Esophagus squamous epithelium (tissue), 4 donors: ENCODE results near the gene E4F1.

Experiments used
- POLR2A ChIP-seq, 4 donors: fragments of 450-650 bp; IDR thresholded peaks; one replicate each; pipeline ENCODE4 v1.6.1; 2017; ENCODE audit warnings: antibody characterized with exemption in 4 of 4, mild to moderate bottlenecking in 4 of 4, moderate library complexity in 3 of 4
- TF ChIP-seq, protein P1 (sequence below), 6 experiments: fragments of 450-650 bp in 4 of 6; fragments of 200-600 bp in 2 of 6; sonication (generic) in 2 of 6; IDR thresholded peaks; one replicate each; pipeline ENCODE4 v1.5.1; 2016 to 2019; ENCODE audit warnings: antibody characterized with exemption in 6 of 6, mild to moderate bottlenecking in 4 of 6, moderate library complexity in 4 of 6

GRCh38 chr16:2237493-2238149 lies 14.2 kb downstream of the E4F1 start:
- TF ChIP-seq, protein P1, sequence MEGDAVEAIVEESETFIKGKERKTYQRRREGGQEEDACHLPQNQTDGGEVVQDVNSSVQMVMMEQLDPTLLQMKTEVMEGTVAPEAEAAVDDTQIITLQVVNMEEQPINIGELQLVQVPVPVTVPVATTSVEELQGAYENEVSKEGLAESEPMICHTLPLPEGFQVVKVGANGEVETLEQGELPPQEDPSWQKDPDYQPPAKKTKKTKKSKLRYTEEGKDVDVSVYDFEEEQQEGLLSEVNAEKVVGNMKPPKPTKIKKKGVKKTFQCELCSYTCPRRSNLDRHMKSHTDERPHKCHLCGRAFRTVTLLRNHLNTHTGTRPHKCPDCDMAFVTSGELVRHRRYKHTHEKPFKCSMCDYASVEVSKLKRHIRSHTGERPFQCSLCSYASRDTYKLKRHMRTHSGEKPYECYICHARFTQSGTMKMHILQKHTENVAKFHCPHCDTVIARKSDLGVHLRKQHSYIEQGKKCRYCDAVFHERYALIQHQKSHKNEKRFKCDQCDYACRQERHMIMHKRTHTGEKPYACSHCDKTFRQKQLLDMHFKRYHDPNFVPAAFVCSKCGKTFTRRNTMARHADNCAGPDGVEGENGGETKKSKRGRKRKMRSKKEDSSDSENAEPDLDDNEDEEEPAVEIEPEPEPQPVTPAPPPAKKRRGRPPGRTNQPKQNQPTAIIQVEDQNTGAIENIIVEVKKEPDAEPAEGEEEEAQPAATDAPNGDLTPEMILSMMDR (IDR thresholded peaks at IDR 0.05), result no peak
- no peak for TF ChIP-seq POLR2A (IDR thresholded peaks at IDR 0.05)
